SK-MEL-5 (cell line): Measurements from ENCODE around the gene PTH2. TPM values are rescaled to one million over a fixed set of nuclear protein-coding genes. Genes with fewer than 3 reads are reported as not detected.
A peak's percentile ranks its signal among the peaks of the same experiment; 100 is the strongest.
"Not testable (repeated sequence)": the region's sequence is repeated elsewhere in the genome, so short reads cannot be mapped to it uniquely, and the experiment has no call there.

Experiments used
- DNase-seq: peaks from one replicate; pipeline ENCODE4 v3.0.0-alpha.2; 2016; ENCODE audit warnings: low read depth, low spot score
- in situ Hi-C: cut with HindIII; loops from 2 replicates; pipeline ENCODE4 v1.10.0; 2016; ENCODE audit warnings: low sequenced_read_pairs, high pct_unique_total_duplicates, low pct_unique_long_range_greater_than_20kb
- total RNA-seq: library from RNA; depleted of rRNA; stranded (reverse); fragments of >200 nt; shearing (Covaris generic); gene quantifications from 2 replicates; pipeline ENCODE4 v1.2.3, GENCODE V29; 2014

The PTH2 gene
- total RNA-seq, 1 experiment from 2014 or later = not detected

DNA sequence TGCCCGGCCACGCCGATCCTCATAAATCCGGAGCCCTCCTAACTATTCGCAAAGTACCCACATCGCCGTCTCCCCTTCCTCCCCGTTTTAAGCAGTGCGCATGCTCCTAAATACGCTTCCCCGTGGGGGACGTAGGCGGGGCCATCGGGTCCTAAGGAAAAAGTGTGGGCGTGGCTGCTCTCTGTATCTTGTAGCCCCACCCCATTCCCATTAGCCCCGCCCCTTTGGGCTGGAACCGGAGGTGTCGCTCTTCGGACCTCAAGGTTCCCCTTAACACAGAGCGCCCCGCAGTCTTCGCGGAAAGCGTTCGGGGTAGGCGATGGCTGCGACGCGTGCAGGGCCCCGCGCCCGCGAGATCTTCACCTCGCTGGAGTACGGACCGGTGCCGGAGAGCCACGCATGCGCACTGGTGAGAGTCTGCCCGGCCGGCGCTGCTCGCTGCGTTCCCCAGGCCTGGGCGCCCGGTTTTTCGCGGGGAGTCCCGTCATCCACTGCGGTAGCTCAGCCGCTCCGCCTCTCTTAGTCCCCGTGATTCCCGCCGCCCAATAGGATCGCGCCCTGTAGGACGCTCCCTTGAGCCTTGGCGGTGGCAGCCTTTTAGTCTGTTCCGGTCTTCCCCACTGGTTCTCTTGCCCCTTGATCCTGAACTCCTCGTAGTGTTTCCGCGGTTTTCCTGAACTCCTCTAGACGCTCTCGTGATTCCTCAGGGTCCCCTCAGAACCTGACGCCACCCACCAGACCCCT, 29.9 kb upstream of the PTH2 start, which contains the start of gene ALDH16A1:
Gene ALDH16A1, plus strand, starts transcription at position 213 of the 744 bp plus-strand sequence. Its CDS starts 107 bp downstream, at position 320.
- in situ Hi-C loops = no loop called here
- DNase-seq = peak; percentile 97

DNA sequence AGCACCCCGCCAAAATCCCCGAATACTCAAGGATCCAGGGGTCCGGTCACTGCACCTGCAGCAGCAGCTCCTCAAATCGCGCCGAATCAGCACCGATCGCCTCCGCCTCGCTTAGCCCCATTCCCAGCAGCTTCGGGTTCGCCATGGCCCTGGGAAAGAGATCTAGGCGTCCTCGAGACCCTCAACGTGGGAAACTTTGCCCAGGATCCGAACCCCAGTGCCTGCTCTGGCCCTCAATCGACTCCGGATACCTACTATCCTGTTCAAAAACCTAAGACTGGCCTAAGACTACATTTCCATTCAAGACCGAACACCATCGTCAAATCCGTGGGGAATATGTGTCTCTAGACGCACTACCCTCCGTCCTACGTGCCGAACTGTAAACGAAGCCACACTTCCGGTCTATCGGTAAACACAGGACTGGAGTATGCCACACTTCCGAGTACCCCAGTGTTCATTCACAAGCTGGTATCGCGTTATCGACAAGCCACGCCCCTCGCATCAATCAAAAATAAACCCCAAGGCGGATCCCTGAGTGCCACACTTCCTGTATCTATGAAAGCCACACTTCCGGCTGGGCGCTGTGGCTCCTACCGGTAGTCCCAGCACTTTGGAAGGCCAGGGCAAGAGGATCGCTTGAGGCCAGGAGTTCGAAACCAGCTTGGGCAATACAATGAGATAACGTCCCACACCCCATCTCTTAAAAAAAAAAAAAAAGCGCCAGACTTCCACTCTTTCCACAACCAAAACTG, 28.4 kb upstream of the PTH2 start, which contains the start of gene PIH1D1:
Gene PIH1D1, minus strand, starts transcription at position 385 of the 752 bp plus-strand sequence. Its CDS starts 240 bp downstream, at position 145.
- DNase-seq = peak; percentile 99
- in situ Hi-C loops = no loop called here

GRCh38 chr19:49450405-49450804, 27.2 kb upstream of the PTH2 start:
- in situ Hi-C loops = no loop called here
- no peak for DNase-seq

DNA sequence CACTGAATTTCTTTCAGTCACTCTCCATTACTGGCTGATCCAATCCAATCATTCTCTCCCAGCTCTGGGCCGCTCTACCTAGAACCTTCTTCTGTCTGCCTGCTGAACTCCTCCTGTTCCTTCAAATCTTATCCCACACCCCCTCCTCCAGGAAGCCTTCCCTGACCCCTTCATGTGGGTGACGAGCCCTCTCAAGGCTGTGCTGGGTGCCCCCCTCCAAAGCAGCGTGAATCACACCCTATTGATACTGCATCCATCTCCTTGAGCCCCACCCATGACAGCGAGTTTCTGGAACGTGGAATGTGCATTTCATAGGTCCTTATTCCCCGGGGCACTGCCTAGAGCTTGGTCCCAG, 25.2 kb upstream of the PTH2 start:
- no peak for DNase-seq
- in situ Hi-C loops = no loop called here

DNA sequence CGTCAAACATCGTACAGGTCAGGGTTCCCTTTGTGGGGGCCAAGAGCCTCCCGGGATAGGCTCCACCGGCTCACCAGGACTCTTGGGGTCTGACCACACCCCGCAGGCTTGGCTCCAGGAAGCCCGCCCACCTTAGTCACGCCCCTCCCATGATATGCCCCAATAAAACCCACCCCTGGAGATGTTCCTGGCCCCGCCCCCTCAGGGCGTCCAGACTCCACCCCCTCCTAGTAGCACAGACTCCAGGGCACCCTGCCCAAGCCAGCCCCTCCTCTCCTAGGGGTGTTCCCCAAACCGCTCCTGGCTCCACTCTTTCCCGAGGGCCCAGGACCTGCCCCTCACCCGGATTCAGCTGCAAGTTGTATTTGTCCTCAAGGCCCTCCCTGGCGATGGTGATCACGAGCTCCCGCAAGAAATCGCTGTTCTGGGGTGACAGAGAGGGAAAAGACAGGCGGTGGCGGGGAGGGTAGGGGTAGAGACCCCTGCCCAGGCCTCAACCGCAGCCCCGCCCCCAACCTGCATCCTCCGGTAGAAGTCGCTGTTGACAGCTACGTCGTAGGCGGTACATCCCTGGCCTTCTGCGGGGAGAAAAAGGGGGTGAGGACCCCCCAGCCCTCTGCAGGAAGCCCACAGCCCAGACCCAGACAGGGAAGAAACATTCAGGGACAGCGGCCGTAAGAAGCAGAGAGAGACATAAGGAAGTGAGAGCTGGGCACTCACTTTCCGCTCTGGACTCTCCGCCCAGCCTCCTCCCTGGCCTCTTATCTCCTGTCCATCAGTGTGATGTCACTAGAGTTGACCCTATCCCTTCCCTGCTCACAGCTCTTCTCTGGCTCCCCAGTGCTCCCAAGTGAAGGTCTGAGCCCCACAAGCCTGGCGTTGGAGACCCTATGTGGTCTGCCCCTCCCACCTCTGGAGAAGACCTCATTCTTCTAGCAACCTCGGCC, 24.5 kb upstream of the PTH2 start:
- DNase-seq = peak; percentile 76

DNA sequence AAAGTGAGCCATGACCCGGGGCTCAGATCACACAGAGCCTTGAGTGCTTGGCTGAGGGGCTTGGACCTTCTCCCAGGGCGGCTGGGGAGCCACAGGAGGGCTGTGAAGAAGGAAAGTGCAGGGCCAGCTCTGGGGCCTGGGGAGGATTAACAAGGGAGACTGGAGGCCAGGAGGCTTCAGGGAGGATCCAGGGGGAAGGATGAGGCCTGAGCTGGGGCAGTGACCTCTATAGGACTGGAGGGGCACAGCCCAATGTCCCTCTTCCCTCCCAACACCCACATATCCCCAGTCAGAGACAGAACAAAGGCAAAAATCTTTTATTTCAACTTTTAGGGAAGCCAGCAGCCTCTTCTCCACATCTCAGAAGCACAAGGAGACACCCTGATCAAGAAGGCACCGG, 22.8 kb upstream of the PTH2 start:
- in situ Hi-C loops = no loop called here
- no peak for DNase-seq

More for the DNA sequence above, 24.5 kb upstream of the PTH2 start:
- in situ Hi-C loops = no loop called here

DNA sequence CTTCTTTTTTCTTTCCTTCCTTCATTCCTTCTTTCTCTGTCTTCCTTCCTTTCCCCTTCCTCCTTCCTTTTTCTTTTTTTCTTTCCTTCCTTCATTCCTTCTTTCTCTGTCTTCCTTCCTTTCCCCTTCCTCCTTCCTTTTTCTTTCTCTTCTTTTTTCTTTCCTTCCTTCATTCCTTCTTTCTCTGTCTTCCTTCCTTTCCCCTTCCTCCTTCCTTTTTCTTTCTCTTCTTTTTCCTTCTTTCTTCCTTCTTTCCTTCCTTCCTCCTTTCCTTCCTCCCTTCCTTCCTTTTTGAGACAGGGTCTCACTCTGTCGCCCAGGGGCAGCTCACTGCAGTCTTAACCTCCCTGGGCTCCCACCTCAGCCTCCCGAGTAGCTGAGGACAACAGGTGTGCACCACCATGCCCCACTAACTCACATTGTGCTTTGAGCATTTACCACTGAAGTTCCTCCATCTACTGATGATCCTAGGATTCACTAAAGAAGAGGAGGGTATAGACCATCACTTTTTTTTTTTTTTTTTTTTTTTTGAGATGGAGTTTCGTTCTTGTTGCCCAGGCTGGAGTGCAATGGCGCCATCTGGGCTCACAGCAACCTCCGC, 21.0 kb upstream of the PTH2 start:
- DNase-seq, in situ Hi-C loops: not testable (repeated sequence)

DNA sequence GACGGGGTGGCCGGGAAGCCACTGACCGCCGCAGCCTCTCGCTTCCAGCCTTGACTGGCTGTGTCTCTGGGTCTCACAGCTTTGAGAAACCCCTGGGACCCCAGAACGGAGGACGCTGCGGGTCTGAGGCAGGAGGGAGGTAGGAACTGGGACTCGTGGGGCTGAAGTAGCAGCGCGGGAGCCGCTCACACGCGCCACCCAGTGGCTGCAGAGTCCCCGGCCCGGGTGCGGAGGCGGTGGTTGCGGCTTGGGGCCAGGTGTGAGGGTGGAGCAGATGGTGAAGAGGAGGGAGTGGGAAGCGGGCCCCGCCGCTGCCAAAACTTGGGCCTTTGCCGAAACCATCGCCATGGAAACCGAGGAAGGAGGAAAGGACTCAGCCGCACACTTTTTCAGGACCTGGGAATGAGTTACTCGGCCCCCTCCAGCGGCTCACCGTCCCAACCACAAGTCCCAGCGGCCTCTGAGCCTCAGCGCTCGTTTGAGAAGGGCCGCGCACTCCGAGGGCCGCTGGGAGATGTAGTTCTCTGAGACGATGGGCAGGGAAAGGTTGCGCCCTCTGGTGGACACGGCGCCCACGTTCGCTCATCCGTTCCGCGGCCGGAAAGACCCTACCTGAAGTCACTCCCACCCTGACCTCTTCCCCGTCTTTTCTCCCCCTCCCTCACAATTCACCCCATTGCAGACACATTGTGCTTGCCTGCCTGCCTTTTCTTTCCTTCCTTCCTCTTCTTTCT, 20.3 kb upstream of the PTH2 start:
- in situ Hi-C loops = no loop called here
- peak; percentile 93 for DNase-seq

- in situ Hi-C loops = no loop called here
- peak; percentile 92 for DNase-seq
These were observed 19.6 kb upstream of the PTH2 start for GRCh38 chr19:49442771-49443365.

DNA sequence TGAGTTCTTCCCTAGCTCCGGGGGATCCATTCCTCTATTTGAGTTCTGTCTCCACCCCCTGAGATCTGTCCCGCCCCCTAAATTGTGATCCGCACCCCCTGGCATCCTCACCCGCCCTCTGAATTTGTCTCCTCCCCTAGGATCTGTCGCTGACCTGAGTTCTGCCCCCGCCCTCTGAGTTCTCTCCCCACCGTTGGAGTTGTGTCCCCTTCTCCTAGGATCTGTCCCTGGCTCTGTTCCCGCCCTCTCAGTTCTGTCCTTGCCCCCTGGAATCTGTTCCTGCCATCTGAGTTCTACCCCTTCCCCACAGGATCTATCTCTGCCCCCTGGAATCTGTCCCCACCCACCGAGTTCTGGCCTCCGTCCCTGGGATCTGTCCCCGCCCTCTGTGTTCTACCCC, 19.1 kb upstream of the PTH2 start:
- in situ Hi-C loops = no loop called here
- DNase-seq = peak; percentile 62

DNA sequence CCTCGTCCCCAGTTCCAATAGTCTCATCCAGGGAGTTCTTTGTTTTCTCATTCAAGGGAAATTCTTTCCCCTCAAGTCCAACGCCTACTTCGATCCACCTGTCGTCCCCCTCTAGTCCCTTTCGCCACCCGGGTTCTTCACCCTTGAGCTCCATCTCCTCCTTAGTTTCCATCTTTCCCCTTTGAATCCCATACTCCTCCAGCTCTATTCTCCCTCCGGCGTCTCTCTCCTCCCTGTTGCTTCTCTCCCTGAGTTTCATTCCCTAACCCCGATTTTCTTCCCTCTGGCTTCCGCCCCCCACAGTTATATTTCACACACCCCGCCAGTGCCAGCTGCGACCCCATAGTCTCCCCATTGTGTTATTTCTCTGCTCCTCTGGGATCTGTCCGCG, 18.7 kb upstream of the PTH2 start:
- DNase-seq = no peak
- in situ Hi-C loops = no loop called here

DNA sequence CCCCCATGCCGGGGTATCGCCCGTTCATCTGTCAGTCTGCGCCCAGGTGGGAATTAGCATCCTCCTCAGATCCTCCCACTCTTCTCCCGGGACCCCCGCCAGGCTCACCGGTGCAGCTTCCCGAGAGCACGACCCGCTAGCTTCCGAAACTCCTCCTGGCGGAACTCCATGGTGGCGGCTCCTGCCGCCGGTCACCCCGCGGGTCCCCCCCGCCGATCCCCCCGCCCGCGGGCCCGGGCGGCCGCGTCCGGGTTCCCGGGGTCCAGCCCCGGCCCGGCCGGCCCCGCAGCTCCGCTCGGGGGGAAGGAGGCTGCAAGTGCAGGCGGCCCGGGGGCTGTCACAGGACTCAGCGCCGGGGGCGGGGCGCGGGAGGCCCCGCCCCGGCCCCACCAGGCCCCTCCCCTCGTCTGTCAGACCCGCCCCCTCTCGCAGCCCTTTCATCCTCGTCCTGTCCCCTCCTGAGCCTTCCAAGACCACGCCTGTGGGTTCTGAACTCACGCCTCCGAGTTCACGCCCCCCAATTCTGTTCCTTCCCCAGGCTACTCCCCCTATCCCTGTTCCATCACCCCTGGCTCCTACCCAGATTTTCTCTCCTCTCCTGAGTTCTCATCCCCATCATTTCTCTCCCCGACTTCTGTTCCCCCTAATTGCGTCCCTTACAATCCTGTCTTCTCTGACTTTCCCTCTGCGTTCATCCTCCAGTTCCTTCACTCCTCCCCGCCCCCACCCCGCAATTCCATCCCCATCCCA, 18.1 kb upstream of the PTH2 start, which contains the start of gene SLC17A7:
Gene SLC17A7, minus strand, starts transcription at position 318 of the 750 bp plus-strand sequence. Its CDS starts 148 bp downstream, at position 170.
- peak; percentile 59 for DNase-seq
- in situ Hi-C loops = no loop called here

DNA sequence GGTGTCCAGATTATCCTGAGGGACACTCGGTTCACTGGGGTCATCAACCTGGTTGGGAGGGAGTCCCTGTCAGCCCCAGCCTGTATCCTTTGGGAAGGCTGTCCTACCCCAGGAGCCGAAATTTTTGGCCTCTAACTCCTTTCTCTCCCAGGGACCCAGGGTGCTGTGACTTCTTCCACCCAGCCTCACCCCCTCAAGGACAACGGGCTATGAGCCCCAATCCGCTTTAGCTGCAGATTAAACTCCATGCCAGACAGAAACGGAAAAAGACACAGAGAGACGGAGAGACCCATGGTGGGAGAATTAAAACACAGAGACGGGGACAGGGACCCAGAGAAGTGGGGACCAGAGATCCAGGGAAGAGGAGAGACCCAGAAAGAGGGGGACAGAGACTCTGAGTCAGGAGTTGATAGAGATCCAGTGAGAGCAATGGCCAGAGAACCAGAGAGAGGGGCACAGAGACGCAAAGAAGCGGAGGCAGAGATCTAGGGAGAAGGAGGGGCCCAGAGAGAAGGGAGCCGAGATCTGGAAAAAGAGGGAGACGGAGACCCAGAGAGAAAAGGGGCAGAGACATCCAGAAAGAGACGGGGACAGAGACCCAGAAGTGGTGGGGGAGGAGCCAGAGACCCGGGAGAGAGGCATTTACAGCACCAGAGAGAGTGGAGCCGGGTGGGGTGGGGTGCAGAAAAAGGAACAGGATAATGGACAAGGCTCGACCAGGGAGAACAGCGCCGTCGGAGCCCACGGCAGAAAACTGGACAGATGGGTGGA, 17.4 kb upstream of the PTH2 start:
- in situ Hi-C loops = no loop called here
- no peak for DNase-seq

- in situ Hi-C loops = no loop called here
- DNase-seq = no peak
These were observed 16.6 kb upstream of the PTH2 start for GRCh38 chr19:49439836-49440235.

- DNase-seq = no peak
- in situ Hi-C loops = no loop called here
These were observed 15.0 kb upstream of the PTH2 start for GRCh38 chr19:49438261-49438660.
